Measurements from ENCODE around the gene HEG1.

The HEG1 gene

DNA sequence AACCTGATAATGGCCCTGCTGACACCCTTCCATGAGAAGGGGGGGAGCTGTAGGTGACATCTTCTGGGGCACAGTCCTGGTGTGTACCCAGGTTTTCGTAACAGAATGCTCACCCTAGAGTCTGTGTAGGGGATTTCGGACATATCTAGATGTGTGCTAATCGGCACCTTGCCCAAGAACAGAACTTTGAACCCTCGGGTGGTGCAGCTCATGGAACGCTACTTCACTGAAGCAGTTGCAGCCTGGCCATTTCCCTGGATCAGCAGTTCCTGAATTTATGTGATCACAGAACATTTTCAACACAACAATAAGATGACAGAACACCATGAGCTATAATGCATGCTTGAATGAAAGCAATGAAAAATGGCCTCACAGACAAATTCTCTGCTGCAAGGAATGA lies 63.8 kb downstream of the HEG1 start:
- Histone ChIP-seq H3K27ac (ENCODE audit: low read depth, low read length) (no peak overlapping the region), H3K4me2 (ENCODE audit: low read depth, low read length, poor library complexity, severe bottlenecking) (no peak overlapping the region), H3K36me3 (ENCODE audit: low read length) (no peaks in the 10 kb centered on the region), H3K27me3 (ENCODE audit: low read length) (no peaks in the 10 kb centered on the region), H3K9ac (ENCODE audit: low read length) (no peak overlapping the region), H3K9me3 (ENCODE audit: insufficient read depth, low read length) (no peaks in the 10 kb centered on the region), H3K4me3 (ENCODE audit: insufficient read depth, low read length, poor library complexity, severe bottlenecking) (no peak overlapping the region), H3F3A (ENCODE audit: insufficient read depth) (no peaks in the 10 kb centered on the region), H4K20me1 (ENCODE audit: low read depth, low read length) (no peaks in the 10 kb centered on the region), H3K9me2 (replicated peaks; ENCODE audit: insufficient read depth, low read length) (no peaks in the 10 kb centered on the region), H2AFZ (ENCODE audit: low read depth, low read length, severe bottlenecking) (no peak overlapping the region), H3K79me2 (ENCODE audit: insufficient read depth, low read length) (no peaks in the 10 kb centered on the region)
- no peak for TF ChIP-seq EZH2phosphoT487 (conservative IDR thresholded peaks at IDR 0.05; ENCODE audit: low read length)
- TF ChIP-seq, protein P1, sequence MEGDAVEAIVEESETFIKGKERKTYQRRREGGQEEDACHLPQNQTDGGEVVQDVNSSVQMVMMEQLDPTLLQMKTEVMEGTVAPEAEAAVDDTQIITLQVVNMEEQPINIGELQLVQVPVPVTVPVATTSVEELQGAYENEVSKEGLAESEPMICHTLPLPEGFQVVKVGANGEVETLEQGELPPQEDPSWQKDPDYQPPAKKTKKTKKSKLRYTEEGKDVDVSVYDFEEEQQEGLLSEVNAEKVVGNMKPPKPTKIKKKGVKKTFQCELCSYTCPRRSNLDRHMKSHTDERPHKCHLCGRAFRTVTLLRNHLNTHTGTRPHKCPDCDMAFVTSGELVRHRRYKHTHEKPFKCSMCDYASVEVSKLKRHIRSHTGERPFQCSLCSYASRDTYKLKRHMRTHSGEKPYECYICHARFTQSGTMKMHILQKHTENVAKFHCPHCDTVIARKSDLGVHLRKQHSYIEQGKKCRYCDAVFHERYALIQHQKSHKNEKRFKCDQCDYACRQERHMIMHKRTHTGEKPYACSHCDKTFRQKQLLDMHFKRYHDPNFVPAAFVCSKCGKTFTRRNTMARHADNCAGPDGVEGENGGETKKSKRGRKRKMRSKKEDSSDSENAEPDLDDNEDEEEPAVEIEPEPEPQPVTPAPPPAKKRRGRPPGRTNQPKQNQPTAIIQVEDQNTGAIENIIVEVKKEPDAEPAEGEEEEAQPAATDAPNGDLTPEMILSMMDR (IDR thresholded peaks at IDR 0.05; ENCODE audit: insufficient read depth, low read length, poor library complexity, severe bottlenecking): no peak

DNA sequence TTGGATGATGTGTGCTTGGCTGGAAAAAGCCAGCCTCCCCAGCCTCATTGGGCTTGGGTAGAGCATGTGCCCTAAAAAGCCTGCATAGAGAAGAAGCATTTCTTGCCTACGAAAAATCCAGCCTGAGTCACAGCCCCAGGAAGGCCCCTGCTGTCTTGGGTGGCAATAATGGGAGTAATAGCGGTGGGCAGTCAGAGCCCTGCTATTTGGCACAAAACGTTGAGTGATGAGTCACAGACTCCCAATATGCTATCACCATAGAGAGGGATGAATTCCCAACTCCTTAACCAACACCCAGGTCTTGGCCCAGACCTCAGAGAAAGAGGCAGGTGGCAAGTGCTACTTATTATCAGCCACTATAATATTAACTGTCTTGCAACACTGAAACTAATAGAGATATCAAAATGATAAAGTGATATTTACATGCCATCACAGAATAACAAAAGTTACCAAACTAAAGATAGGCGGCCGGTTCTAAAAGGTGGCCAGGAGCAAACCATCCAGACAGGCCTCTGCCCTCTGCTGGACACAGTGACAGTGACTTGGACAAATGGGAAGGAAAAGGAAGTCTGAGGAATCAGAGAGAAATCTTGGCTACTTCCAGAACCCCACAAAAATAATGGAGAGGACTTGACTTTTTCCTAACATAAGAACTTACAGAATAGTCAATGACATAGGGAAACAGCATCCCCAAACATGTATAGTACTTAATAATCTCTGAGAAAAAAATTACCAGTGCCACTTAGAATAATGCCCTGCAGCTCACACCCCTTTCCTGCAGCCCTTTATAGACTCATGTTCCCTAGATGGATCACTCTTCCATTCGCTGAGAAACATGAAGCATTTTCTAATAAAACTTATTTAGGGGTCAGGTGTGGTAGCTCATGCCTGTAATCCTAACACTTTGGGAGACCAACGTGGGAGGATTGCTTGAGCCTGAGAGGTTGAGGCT lies 69.3 kb downstream of the HEG1 start:
- H3K9me2 ChIP-seq (replicated peaks; ENCODE audit: insufficient read depth, low read length): no peaks in the 10 kb centered on the region
- no peaks in the 10 kb centered on the region for H3F3A ChIP-seq (ENCODE audit: insufficient read depth)
- no peaks in the 10 kb centered on the region for H3K9me3 ChIP-seq (ENCODE audit: insufficient read depth, low read length)
- H3K79me2 ChIP-seq (ENCODE audit: insufficient read depth, low read length): no peaks in the 10 kb centered on the region
- H3K4me3 ChIP-seq (ENCODE audit: insufficient read depth, low read length, poor library complexity, severe bottlenecking): no peak overlapping the region
- H3K9ac ChIP-seq (ENCODE audit: low read length): no peak overlapping the region
- H3K4me2 ChIP-seq (ENCODE audit: low read depth, low read length, poor library complexity, severe bottlenecking): no peak overlapping the region
- no peak overlapping the region for H3K27ac ChIP-seq (ENCODE audit: low read depth, low read length)
- TF ChIP-seq EZH2phosphoT487 (conservative IDR thresholded peaks at IDR 0.05; ENCODE audit: low read length): no peak
- TF ChIP-seq, protein P1 (IDR thresholded peaks at IDR 0.05; ENCODE audit: insufficient read depth, low read length, poor library complexity, severe bottlenecking): no peak
- H4K20me1 ChIP-seq (ENCODE audit: low read depth, low read length): no peaks in the 10 kb centered on the region
- H3K27me3 ChIP-seq (ENCODE audit: low read length): no peaks in the 10 kb centered on the region
- no peak overlapping the region for H2AFZ ChIP-seq (ENCODE audit: low read depth, low read length, severe bottlenecking)
- H3K36me3 ChIP-seq (ENCODE audit: low read length): no peaks in the 10 kb centered on the region

DNA sequence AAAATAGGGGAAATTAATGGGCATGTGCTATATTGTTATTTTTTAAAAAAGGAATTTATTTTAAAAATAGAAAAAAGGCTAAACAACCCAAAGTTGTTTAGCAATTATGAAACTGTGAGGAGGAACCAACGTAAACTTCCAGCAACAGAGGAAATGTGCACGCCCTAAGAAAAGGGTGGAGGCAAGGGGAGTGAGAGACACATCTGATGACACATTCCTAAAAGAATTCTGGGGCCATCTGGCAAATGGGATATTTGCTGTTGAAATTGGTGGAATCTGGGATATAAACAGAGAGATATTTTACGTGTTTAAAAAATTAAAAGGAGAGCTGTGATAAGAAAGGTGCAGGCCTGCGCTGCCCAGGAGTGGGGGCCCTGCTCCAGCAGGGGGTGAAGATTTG lies 70.4 kb downstream of the HEG1 start:
- Histone ChIP-seq H3K36me3 (ENCODE audit: low read length) (no peaks in the 10 kb centered on the region), H4K20me1 (ENCODE audit: low read depth, low read length) (no peaks in the 10 kb centered on the region), H3K4me3 (ENCODE audit: insufficient read depth, low read length, poor library complexity, severe bottlenecking) (no peak overlapping the region), H3K79me2 (ENCODE audit: insufficient read depth, low read length) (no peaks in the 10 kb centered on the region), H2AFZ (ENCODE audit: low read depth, low read length, severe bottlenecking) (no peak overlapping the region), H3K9me3 (ENCODE audit: insufficient read depth, low read length) (no peaks in the 10 kb centered on the region), H3F3A (ENCODE audit: insufficient read depth) (no peaks in the 10 kb centered on the region), H3K4me2 (ENCODE audit: low read depth, low read length, poor library complexity, severe bottlenecking) (no peak overlapping the region), H3K9ac (ENCODE audit: low read length) (no peak overlapping the region), H3K9me2 (replicated peaks; ENCODE audit: insufficient read depth, low read length) (no peaks in the 10 kb centered on the region), H3K27me3 (ENCODE audit: low read length) (no peaks in the 10 kb centered on the region), H3K27ac (ENCODE audit: low read depth, low read length) (no peak overlapping the region)
- no peak for TF ChIP-seq EZH2phosphoT487 (conservative IDR thresholded peaks at IDR 0.05; ENCODE audit: low read length)
- TF ChIP-seq, protein P1 (IDR thresholded peaks at IDR 0.05; ENCODE audit: insufficient read depth, low read length, poor library complexity, severe bottlenecking): no peak

Data from SU-DHL-6 (cell line).